ENCODE data around the gene NMB. TPM values are rescaled to one million over a fixed set of nuclear protein-coding genes. Genes with fewer than 3 reads are reported as not detected.

Gene NMB
- total RNA-seq, 1 experiment from 2014 or later = 7.1 TPM

- ChIA-PET POLR2A (interaction anchor here (0.6 to 1.8 kb wide), 2 partner anchors 33 to 245 kb away, joined by 3 read pairs; no protein-coding TSS in a partner anchor), CTCF (interaction anchor here (0.7 to 1.1 kb wide), 2 partner anchors 94 to 362 kb away, joined by 4 read pairs; no protein-coding TSS in a partner anchor)
- no peak overlapping the region for H3K4me3 Mint-ChIP-seq (ENCODE audit: unreplicated experiment)
- intact Hi-C loops (cut with micrococcal nuclease) = no loop called here
- peaks cover 12% of the 10 kb centered on the region for H3K4me1 Mint-ChIP-seq (ENCODE audit: insufficient read depth, unreplicated experiment)
- H3K27ac Mint-ChIP-seq (ENCODE audit: low read depth, unreplicated experiment) = no peak overlapping the region
- BruUV-seq (replicated peaks) = no TSS peak
- TF ChIP-seq, protein P1, sequence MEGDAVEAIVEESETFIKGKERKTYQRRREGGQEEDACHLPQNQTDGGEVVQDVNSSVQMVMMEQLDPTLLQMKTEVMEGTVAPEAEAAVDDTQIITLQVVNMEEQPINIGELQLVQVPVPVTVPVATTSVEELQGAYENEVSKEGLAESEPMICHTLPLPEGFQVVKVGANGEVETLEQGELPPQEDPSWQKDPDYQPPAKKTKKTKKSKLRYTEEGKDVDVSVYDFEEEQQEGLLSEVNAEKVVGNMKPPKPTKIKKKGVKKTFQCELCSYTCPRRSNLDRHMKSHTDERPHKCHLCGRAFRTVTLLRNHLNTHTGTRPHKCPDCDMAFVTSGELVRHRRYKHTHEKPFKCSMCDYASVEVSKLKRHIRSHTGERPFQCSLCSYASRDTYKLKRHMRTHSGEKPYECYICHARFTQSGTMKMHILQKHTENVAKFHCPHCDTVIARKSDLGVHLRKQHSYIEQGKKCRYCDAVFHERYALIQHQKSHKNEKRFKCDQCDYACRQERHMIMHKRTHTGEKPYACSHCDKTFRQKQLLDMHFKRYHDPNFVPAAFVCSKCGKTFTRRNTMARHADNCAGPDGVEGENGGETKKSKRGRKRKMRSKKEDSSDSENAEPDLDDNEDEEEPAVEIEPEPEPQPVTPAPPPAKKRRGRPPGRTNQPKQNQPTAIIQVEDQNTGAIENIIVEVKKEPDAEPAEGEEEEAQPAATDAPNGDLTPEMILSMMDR (IDR thresholded peaks at IDR 0.05; ENCODE audit: unreplicated experiment) = no peak
- no peaks in the 10 kb centered on the region for H3K9me3 Mint-ChIP-seq (ENCODE audit: unreplicated experiment)
- H3K27me3 Mint-ChIP-seq (ENCODE audit: insufficient read depth, unreplicated experiment) = no peaks in the 10 kb centered on the region
- DNase-seq (ENCODE audit: unreplicated experiment) = peak; percentile 59
- H3K36me3 Mint-ChIP-seq (ENCODE audit: insufficient read depth, unreplicated experiment) = peaks cover 71% of the 10 kb centered on the region
Observed at GRCh38 chr15:84681831-84682230, 23.8 kb upstream of the NMB start.

GRCh38 chr15:84671211-84671610 lies 13.2 kb upstream of the NMB start:
- no peaks in the 10 kb centered on the region for H3K9me3 Mint-ChIP-seq (ENCODE audit: unreplicated experiment)
- H3K36me3 Mint-ChIP-seq (ENCODE audit: insufficient read depth, unreplicated experiment) = peaks cover 79% of the 10 kb centered on the region
- no peaks in the 10 kb centered on the region for H3K27me3 Mint-ChIP-seq (ENCODE audit: insufficient read depth, unreplicated experiment)
- POLR2A ChIA-PET = interaction anchor here (0.7 to 1.5 kb wide), 5 partner anchors 17 to 103 kb away, joined by 3 to 4 read pairs (median 3); partner anchors contain the start of gene WDR73
- DNase-seq (ENCODE audit: unreplicated experiment) = peak; percentile 35
- CTCF ChIA-PET = interaction anchor here (0.6 kb wide), 1 partner anchor 9 kb away, joined by 3 read pairs; no protein-coding TSS in a partner anchor
- intact Hi-C loops (cut with micrococcal nuclease) = no loop called here
- H3K4me1 Mint-ChIP-seq (ENCODE audit: insufficient read depth, unreplicated experiment) = peaks cover 13% of the 10 kb centered on the region
- no peak overlapping the region for H3K4me3 Mint-ChIP-seq (ENCODE audit: unreplicated experiment)
- BruUV-seq (replicated peaks) = no TSS peak
- TF ChIP-seq, protein P1 (IDR thresholded peaks at IDR 0.05; ENCODE audit: unreplicated experiment) = no peak
- H3K27ac Mint-ChIP-seq (ENCODE audit: low read depth, unreplicated experiment) = peak overlapping the region; percentile 65

DNA sequence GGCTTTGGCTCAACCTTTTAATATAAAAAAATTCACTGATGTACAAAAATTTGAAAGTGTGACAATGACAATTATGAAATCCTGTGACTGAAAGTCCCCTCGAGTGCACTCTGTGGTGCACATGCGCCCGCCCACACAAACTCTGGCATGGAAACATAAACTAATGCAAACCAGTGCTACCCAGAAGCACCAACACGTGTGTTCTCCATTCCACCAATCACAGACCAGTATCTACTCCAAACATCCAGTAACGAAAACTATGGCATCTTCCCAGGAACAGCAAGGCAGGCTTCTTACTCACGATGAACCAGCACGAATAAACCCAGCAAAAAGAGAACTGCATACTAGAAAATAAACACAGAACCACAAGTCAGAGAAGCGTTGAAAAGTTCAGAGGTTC lies 11.7 kb upstream of the NMB start:
- BruUV-seq (replicated peaks) = TSS peak; percentile 92
- H3K36me3 Mint-ChIP-seq (ENCODE audit: insufficient read depth, unreplicated experiment) = peaks cover 83% of the 10 kb centered on the region
- POLR2A ChIA-PET = interaction anchor here (0.7 to 2.1 kb wide), 2 partner anchors 11 to 16 kb away, joined by 3 to 6 read pairs; no protein-coding TSS in a partner anchor

GRCh38 chr15:84668221-84668982 lies 10.4 kb upstream of the NMB start:
- Mint-ChIP-seq H3K4me1 (ENCODE audit: insufficient read depth, unreplicated experiment) (peaks cover 13% of the 10 kb centered on the region), H3K27ac (ENCODE audit: low read depth, unreplicated experiment) (no peak overlapping the region)

More for the DNA sequence above, 11.7 kb upstream of the NMB start:
- Mint-ChIP-seq H3K27ac (ENCODE audit: low read depth, unreplicated experiment) (no peak overlapping the region), H3K9me3 (ENCODE audit: unreplicated experiment) (no peaks in the 10 kb centered on the region), H3K4me3 (ENCODE audit: unreplicated experiment) (no peak overlapping the region), H3K27me3 (ENCODE audit: insufficient read depth, unreplicated experiment) (no peaks in the 10 kb centered on the region), H3K4me1 (ENCODE audit: insufficient read depth, unreplicated experiment) (peaks cover 13% of the 10 kb centered on the region)
- no peak for DNase-seq (ENCODE audit: unreplicated experiment)
- intact Hi-C loops (cut with micrococcal nuclease) = no loop called here
- TF ChIP-seq, protein P1 (IDR thresholded peaks at IDR 0.05; ENCODE audit: unreplicated experiment) = no peak
- CTCF ChIA-PET = no interaction called here

More at GRCh38 chr15:84668221-84668982, 10.4 kb upstream of the NMB start:
- DNase-seq (ENCODE audit: unreplicated experiment) = no peak
- Mint-ChIP-seq H3K36me3 (ENCODE audit: insufficient read depth, unreplicated experiment) (peaks cover 83% of the 10 kb centered on the region), H3K9me3 (ENCODE audit: unreplicated experiment) (no peaks in the 10 kb centered on the region), H3K27me3 (ENCODE audit: insufficient read depth, unreplicated experiment) (no peaks in the 10 kb centered on the region), H3K4me3 (ENCODE audit: unreplicated experiment) (no peak overlapping the region)
- intact Hi-C loops (cut with micrococcal nuclease) = no loop called here
- POLR2A ChIA-PET = interaction anchor here (1.2 to 2.1 kb wide), 4 partner anchors 9 to 48 kb away, joined by 3 to 6 read pairs (median 5); partner anchors contain the start of gene SEC11A
- TF ChIP-seq, protein P1 (IDR thresholded peaks at IDR 0.05; ENCODE audit: unreplicated experiment) = no peak
- CTCF ChIA-PET = interaction anchor here (0.5 kb wide), 1 partner anchor 179 kb away, joined by 4 read pairs; no protein-coding TSS in a partner anchor
- no TSS peak for BruUV-seq (replicated peaks)
